Heart left ventricle (tissue), 16 donors: ENCODE measurements around the gene PRXL2C. TPM values are rescaled to one million over a fixed set of nuclear protein-coding genes. Genes with fewer than 3 reads are reported as not detected.

Experiments used
- ATAC-seq, 4 donors: fragments of 200-7000 bp; cut with Tn5 transposase; one replicate each; pipeline ENCODE4 v1.9.1; 2020 to 2022; ENCODE audit warnings: moderate library complexity in 4 of 4, mild to moderate bottlenecking in 3 of 4, moderate number of reproducible peaks in 1 of 4
- DNase-seq, 5 donors: peaks; one replicate each; pipeline ENCODE4 v3.0.0-alpha.2; 2020
- H3K27ac ChIP-seq, 12 donors: fragments of 200-600 bp; sonication (generic) in 4 of 12; one replicate each; pipeline versions ENCODE4 v1.5.0 to v1.8.0; 2016 to 2022; ENCODE audit warnings: mild to moderate bottlenecking in 2 of 12
- H3K27me3 ChIP-seq, 9 donors: fragments of 200-600 bp; sonication (generic) in 2 of 9; one replicate each; pipeline versions ENCODE4 v1.5.1 to v1.8.0; 2016 to 2022; ENCODE audit warnings: mild to moderate bottlenecking in 3 of 9
- H3K36me3 ChIP-seq, 9 donors: fragments of 200-600 bp; sonication (generic) in 2 of 9; one replicate each; pipeline versions ENCODE4 v1.5.0 to v1.8.0; 2018 to 2022; ENCODE audit warnings: mild to moderate bottlenecking in 2 of 9
- H3K4me1 ChIP-seq, 12 donors: fragments of 200-600 bp; sonication (generic) in 4 of 12; one replicate each; pipeline versions ENCODE4 v1.5.0 to v1.8.0; 2016 to 2022; ENCODE audit warnings: mild to moderate bottlenecking in 3 of 12
- H3K4me3 ChIP-seq, 12 donors: fragments of 200-600 bp; sonication (generic) in 4 of 12; one replicate each; pipeline versions ENCODE4 v1.5.0 to v1.8.0; 2017 to 2022; ENCODE audit warnings: mild to moderate bottlenecking in 9 of 12, moderate library complexity in 4 of 12
- H3K9me3 ChIP-seq, 12 donors: fragments of 200-600 bp; sonication (generic) in 4 of 12; one replicate each; pipeline versions ENCODE4 v1.5.0 to v1.8.0; 2016 to 2022; ENCODE audit warnings: mild to moderate bottlenecking in 1 of 12
- CTCF ChIP-seq, 12 donors: fragments of 200-600 bp; sonication (generic) in 4 of 12; IDR thresholded peaks; one replicate each; pipeline versions ENCODE4 v1.5.0 to v1.8.0; 2018 to 2022; ENCODE audit warnings: antibody characterized with exemption in 12 of 12, mild to moderate bottlenecking in 5 of 12
- POLR2A ChIP-seq, 2 donors: fragments of 450-650 bp; IDR thresholded peaks; one replicate each; pipeline ENCODE4 v1.6.1; 2017; ENCODE audit warnings: antibody characterized with exemption in 2 of 2, mild to moderate bottlenecking in 2 of 2, moderate library complexity in 2 of 2
- WGBS, 4 donors: extraction: QIAGEN DNeasy Blood & Tissue Kit in 2 of 4; methylation state at CpG; one replicate each; pipeline versions ENCODE4 v1.1.5 to v1.1.7; 2013 to 2018; 5-methylcytosine and 5-hydroxymethylcytosine counted together
- intact Hi-C, 10 donors: fragments of 100-400 bp; cut with DNase I; formaldehyde crosslinking; loops; one replicate each; pipeline versions ENCODE4 v1.11.1 to v1.14.2; 2022
- polyA plus RNA-seq, 2 donors: library from polyadenylated mRNA; stranded (reverse); fragments of 200-250 nt; gene quantifications; one replicate each; pipeline ENCODE4 v1.2.3, GENCODE V29; 2013
- total RNA-seq, 9 donors: library from RNA; depleted of rRNA in 2 of 9; stranded (reverse); fragments of >200 nt in 2 of 9; fragmentation: NEBNext Ultra II Directional in 3 of 9; extraction: Animal tissue kit (Norgen Biotek cat#: 25700) in 3 of 9; gene quantifications; one replicate each; pipeline versions ENCODE4 v1.1.0 to v1.2.4, GENCODE V29; 2016 to 2023
- donor health status: ischemic (EF 13 %, LVEDD 7.1; RV severe dilation, severe dysfunction).
- donor health status: healthy with polysubstance abuse.
- donor health status: DM: no; HTN: yes; CAD: no.
- donor health status: DM: no; HTN: no; CAD: no.
- donor health status: ischemic (EF 25% LVEDD 6.9; RV normal size, moderate dysfunction).
- donor health status: ischemic (EF 25% LVEDD 5.7; RV mildly dilated, moderate dysfunction).
- donor health status: healthy.
- donor health status: DM: yes; HTN: yes; CAD: no.
- donor health status: ischemic (EF 35%, LVEDD 5.7; RV mildly dilated, moderate dysfunction).
- donor health status: nonischemic (EF 11% LVEDD 7.7; RV severe dilation, severe dysfunction).
- donor health status: DM: yes; HTN: yes; CAD: no.
- donor health status: PGD.
- donor health status: ischemic (EF 29% LVEDD 5.4; RV normal size, mild dysfunction).
- donor health status: nonischemic (EF 23%, LVEDD 6.1; RV moderate dilation, normal function).

The PRXL2C gene
- total and polyA plus RNA-seq, 11 donors = 10.6 to 41.1 (median 23.8) TPM

- ATAC-seq = peak; percentile 48 to 72 (median 64)
- TF ChIP-seq CTCF (IDR thresholded peaks at IDR 0.05) (no peak), POLR2A (IDR thresholded peaks at IDR 0.05) (peak in 1 of 2 donors; percentile 4)
These were observed 36.7 kb downstream of the PRXL2C start for GRCh38 chr9:96618209-96619123.

GRCh38 chr9:96617439-96618185 is 37.5 kb downstream of the PRXL2C start:
- intact Hi-C loops = loop anchor here in 7 of 10 donors (2.0 to 10.0 kb wide), 9 partner anchors 35 to 167 kb away; partner anchors contain the start of genes HABP4 (in 4 of the 7) and PRXL2C (in 2 of the 7)
- peaks cover 0 to 22% (median 12%) of the 10 kb centered on the region in 12 donors for H3K4me1 ChIP-seq
- no peaks in the 10 kb centered on the region for H3K9me3 ChIP-seq
- ATAC-seq (peak in 2 of 4 donors; percentile 8 to 42), DNase-seq (no peak)
- H3K27me3 ChIP-seq = peaks cover 0 to 14% (median 0%) of the 10 kb centered on the region in 9 donors
- peak overlapping the region in 11 of 12 donors; percentile 72 to 92 (median 89) for H3K27ac ChIP-seq
- H3K36me3 ChIP-seq = no peaks in the 10 kb centered on the region
- H3K4me3 ChIP-seq = peak overlapping the region in 10 of 12 donors; percentile 57 to 89 (median 77)
- TF ChIP-seq POLR2A (IDR thresholded peaks at IDR 0.05) (no peak), CTCF (IDR thresholded peaks at IDR 0.05) (no peak)
- 48 to 68% (median 65%) methylated on average over 22 of the region's 22 CpGs for WGBS, 4 donors

More at GRCh38 chr9:96618209-96619123, 36.7 kb downstream of the PRXL2C start:
- H3K4me1 ChIP-seq = peaks cover 0 to 13% (median 5%) of the 10 kb centered on the region in 12 donors
- DNase-seq = peak; percentile 48 to 81 (median 56)
- H3K27ac ChIP-seq = peak overlapping the region; percentile 72 to 92 (median 88)
- WGBS, 4 donors = 5 to 15% (median 8%) methylated on average over 34 to 69 of the region's 69 CpGs
- peaks cover 0 to 14% (median 0%) of the 10 kb centered on the region in 9 donors for H3K27me3 ChIP-seq
- peak overlapping the region; percentile 57 to 89 (median 78) for H3K4me3 ChIP-seq
- no peaks in the 10 kb centered on the region for H3K9me3 ChIP-seq
- intact Hi-C loops = loop anchor here in 7 of 10 donors (2.0 to 10.0 kb wide), 9 partner anchors 34 to 168 kb away; partner anchors contain the start of genes HABP4 (in 4 of the 7) and PRXL2C (in 2 of the 7)
- H3K36me3 ChIP-seq = no peaks in the 10 kb centered on the region

GRCh38 chr9:96616817-96617438 is 38.2 kb downstream of the PRXL2C start:
- H3K4me1 ChIP-seq = peaks cover 0 to 27% (median 17%) of the 10 kb centered on the region in 12 donors
- no peak for DNase-seq
- H3K36me3 ChIP-seq = no peaks in the 10 kb centered on the region
- TF ChIP-seq POLR2A (IDR thresholded peaks at IDR 0.05) = no peak
- TF ChIP-seq CTCF (IDR thresholded peaks at IDR 0.05) = no peak
- H3K9me3 ChIP-seq = no peaks in the 10 kb centered on the region
- intact Hi-C loops = loop anchor here in 6 of 10 donors (5.0 to 10.0 kb wide), 6 partner anchors 35 to 165 kb away; partner anchors contain the start of gene HABP4 (in 3 of the 6)
- H3K4me3 ChIP-seq = peak overlapping the region in 1 of 12 donors; percentile 88
- peaks cover 0 to 14% (median 0%) of the 10 kb centered on the region in 9 donors for H3K27me3 ChIP-seq
- H3K27ac ChIP-seq = peak overlapping the region in 2 of 12 donors; percentile 91 to 92
- WGBS, 4 donors = 84 to 88% (median 86%) methylated on average over 7 of the region's 7 CpGs
- ATAC-seq = no peak
